Measurements from ENCODE around the gene MAP3K15.

DNA sequence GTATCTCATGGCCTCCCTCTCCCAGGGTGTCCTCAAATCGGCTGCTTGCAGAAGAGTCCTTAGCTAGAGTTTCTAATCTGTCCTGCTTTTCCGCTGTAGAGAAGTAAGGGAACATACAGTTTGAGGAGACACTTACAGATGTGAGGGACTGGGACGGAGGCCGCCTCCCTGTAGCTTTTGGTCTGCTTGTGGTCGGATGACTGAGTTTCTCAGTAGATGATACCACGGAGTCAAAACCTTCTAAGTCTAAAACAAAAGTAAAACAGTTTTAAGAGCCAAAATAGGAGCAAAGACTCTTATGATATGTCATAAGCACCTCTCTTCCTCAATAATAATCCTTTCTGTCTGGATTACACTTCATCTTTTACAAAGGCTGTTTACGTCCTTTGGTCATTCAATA, 34.5 kb upstream of the MAP3K15 start:
- TF ChIP-seq, protein P1, sequence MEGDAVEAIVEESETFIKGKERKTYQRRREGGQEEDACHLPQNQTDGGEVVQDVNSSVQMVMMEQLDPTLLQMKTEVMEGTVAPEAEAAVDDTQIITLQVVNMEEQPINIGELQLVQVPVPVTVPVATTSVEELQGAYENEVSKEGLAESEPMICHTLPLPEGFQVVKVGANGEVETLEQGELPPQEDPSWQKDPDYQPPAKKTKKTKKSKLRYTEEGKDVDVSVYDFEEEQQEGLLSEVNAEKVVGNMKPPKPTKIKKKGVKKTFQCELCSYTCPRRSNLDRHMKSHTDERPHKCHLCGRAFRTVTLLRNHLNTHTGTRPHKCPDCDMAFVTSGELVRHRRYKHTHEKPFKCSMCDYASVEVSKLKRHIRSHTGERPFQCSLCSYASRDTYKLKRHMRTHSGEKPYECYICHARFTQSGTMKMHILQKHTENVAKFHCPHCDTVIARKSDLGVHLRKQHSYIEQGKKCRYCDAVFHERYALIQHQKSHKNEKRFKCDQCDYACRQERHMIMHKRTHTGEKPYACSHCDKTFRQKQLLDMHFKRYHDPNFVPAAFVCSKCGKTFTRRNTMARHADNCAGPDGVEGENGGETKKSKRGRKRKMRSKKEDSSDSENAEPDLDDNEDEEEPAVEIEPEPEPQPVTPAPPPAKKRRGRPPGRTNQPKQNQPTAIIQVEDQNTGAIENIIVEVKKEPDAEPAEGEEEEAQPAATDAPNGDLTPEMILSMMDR (conservative IDR thresholded peaks at IDR 0.05) = no peak
- TF ChIP-seq EZH2 (IDR thresholded peaks at IDR 0.05; ENCODE audit: low read depth) = no peak

Measured in PC-9 (cell line).